ENCODE measurements around the gene PUM1. TPM values are rescaled to one million over a fixed set of nuclear protein-coding genes. Genes with fewer than 3 reads are reported as not detected.

The PUM1 gene
- total RNA-seq, 1 experiment from 2014 or later = 43.3 TPM

DNA sequence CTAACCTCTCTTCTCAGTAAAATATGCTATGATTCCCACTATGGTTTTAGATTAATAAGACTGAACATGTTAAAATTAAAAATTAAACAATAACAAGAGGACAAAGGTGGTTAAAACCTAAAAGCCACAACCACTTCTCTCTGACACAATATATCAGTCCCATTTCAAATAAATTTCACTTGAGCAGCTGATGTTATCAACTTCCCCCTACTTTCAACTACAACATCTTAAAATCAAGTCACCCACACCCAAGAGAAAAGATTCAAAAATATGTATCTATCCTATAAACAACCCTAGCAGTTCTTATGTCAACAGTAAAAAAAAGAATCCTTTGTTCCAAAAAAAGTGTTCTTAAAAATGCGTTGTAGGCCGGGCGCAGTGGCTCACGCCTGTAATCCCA lies 7.5 kb downstream of the PUM1 start:
- no peak overlapping the region for H3K9ac ChIP-seq (ENCODE audit: low read length)
- H3F3A ChIP-seq (ENCODE audit: low read length, unreplicated experiment) = no peaks in the 10 kb centered on the region
- peaks cover 41% of the 10 kb centered on the region for H3K36me3 ChIP-seq (ENCODE audit: low read depth, low read length)
- ATAC-seq (no peak), DNase-seq (no peak)
- H4K20me1 ChIP-seq (ENCODE audit: low read length) = peaks cover 79% of the 10 kb centered on the region
- H3K4me1 ChIP-seq (ENCODE audit: insufficient read depth, low read length) = peaks cover 13% of the 10 kb centered on the region
- intact Hi-C loops (cut with micrococcal nuclease) = no loop called here
- H3K4me3 ChIP-seq (ENCODE audit: low read length) = no peak overlapping the region
- peaks cover 100% of the 10 kb centered on the region for H3K79me2 ChIP-seq (ENCODE audit: low read length)
- H3K27me3 ChIP-seq (ENCODE audit: low read length) = no peaks in the 10 kb centered on the region
- TF ChIP-seq, protein P1, sequence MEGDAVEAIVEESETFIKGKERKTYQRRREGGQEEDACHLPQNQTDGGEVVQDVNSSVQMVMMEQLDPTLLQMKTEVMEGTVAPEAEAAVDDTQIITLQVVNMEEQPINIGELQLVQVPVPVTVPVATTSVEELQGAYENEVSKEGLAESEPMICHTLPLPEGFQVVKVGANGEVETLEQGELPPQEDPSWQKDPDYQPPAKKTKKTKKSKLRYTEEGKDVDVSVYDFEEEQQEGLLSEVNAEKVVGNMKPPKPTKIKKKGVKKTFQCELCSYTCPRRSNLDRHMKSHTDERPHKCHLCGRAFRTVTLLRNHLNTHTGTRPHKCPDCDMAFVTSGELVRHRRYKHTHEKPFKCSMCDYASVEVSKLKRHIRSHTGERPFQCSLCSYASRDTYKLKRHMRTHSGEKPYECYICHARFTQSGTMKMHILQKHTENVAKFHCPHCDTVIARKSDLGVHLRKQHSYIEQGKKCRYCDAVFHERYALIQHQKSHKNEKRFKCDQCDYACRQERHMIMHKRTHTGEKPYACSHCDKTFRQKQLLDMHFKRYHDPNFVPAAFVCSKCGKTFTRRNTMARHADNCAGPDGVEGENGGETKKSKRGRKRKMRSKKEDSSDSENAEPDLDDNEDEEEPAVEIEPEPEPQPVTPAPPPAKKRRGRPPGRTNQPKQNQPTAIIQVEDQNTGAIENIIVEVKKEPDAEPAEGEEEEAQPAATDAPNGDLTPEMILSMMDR (conservative IDR thresholded peaks at IDR 0.05; ENCODE audit: low read depth, low read length) = no peak
- TF ChIP-seq EZH2phosphoT487 (IDR thresholded peaks at IDR 0.05; ENCODE audit: borderline replicate concordance, low read length) = no peak
- TF ChIP-seq EZH2 (IDR thresholded peaks at IDR 0.05; ENCODE audit: low read length, unreplicated experiment) = no peak
- H3K9me3 ChIP-seq (ENCODE audit: low read length) = no peaks in the 10 kb centered on the region
- ChIA-PET POLR2A (ENCODE audit: unreplicated experiment) (no interaction called here), CTCF (no interaction called here)
- H3K4me2 ChIP-seq (ENCODE audit: low read length) = no peak overlapping the region
- H3K9me2 ChIP-seq (replicated peaks; ENCODE audit: low read length) = no peaks in the 10 kb centered on the region
- no peak overlapping the region for H3K27ac ChIP-seq (ENCODE audit: low read length)
- BruUV-seq (replicated peaks) = no TSS peak
- no peak overlapping the region for H2AFZ ChIP-seq (ENCODE audit: low read length)

DNA sequence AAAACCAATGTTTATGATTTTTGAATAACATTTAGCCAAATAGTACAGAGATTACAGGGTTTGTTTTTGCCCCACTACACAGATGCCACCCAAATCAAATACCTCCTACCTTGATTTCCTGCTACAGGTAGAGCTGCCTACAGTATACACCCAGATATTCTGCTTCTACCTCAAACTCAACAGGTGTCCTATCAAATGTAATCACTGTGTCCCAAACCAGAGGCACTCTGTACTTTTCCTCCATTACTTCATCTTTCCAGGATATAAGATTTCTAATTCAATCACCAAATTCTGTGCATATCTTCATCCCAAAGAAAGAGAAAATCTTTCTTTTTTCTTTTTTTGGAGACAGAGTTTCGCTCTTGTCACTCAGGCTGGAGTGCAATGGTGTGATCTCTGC lies 9.6 kb downstream of the PUM1 start:
- H3K9me3 ChIP-seq (ENCODE audit: low read length) = no peaks in the 10 kb centered on the region
- H3K27ac ChIP-seq (ENCODE audit: low read length) = no peak overlapping the region
- H3K79me2 ChIP-seq (ENCODE audit: low read length) = peaks cover 100% of the 10 kb centered on the region
- no TSS peak for BruUV-seq (replicated peaks)
- TF ChIP-seq EZH2phosphoT487 (IDR thresholded peaks at IDR 0.05; ENCODE audit: borderline replicate concordance, low read length) (no peak), EZH2 (IDR thresholded peaks at IDR 0.05; ENCODE audit: low read length, unreplicated experiment) (no peak)
- TF ChIP-seq, protein P1 (conservative IDR thresholded peaks at IDR 0.05; ENCODE audit: low read depth, low read length) = no peak
- peaks cover 36% of the 10 kb centered on the region for H3K36me3 ChIP-seq (ENCODE audit: low read depth, low read length)
- no peaks in the 10 kb centered on the region for H3K27me3 ChIP-seq (ENCODE audit: low read length)
- no peak for DNase-seq
- peaks cover 76% of the 10 kb centered on the region for H4K20me1 ChIP-seq (ENCODE audit: low read length)
- H3K9me2 ChIP-seq (replicated peaks; ENCODE audit: low read length) = no peaks in the 10 kb centered on the region
- ChIA-PET POLR2A (ENCODE audit: unreplicated experiment) (no interaction called here), CTCF (no interaction called here)
- H3F3A ChIP-seq (ENCODE audit: low read length, unreplicated experiment) = no peaks in the 10 kb centered on the region
- intact Hi-C loops (cut with micrococcal nuclease) = no loop called here
- no peak for ATAC-seq
- H3K4me3 ChIP-seq (ENCODE audit: low read length) = no peak overlapping the region
- no peak overlapping the region for H2AFZ ChIP-seq (ENCODE audit: low read length)
- H3K4me1 ChIP-seq (ENCODE audit: insufficient read depth, low read length) = no peaks in the 10 kb centered on the region
- no peak overlapping the region for H3K4me2 ChIP-seq (ENCODE audit: low read length)
- no peak overlapping the region for H3K9ac ChIP-seq (ENCODE audit: low read length)

DNA sequence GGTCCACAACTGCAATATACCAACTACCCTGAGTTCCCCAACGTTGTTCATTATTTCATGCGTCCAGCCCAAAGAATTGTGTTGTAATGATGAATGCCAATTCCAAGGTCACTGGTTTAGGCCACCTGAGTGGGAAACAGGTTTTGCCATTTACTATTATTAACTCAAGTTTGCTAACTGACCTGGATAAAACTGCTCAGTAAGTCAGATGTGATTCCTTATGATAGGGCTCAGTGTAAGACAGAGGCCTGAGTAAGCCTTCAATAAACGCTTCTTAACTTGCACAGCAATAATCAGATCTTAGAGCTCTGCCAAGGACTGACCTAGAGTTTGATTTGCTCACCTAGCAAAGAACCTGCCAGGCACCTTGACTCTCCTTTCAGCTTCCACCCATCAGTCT lies 10.0 kb downstream of the PUM1 start:
- POLR2A ChIA-PET (ENCODE audit: unreplicated experiment) = no interaction called here
- peaks cover 76% of the 10 kb centered on the region for H4K20me1 ChIP-seq (ENCODE audit: low read length)

More for the DNA sequence above, 10.0 kb downstream of the PUM1 start:
- H3F3A ChIP-seq (ENCODE audit: low read length, unreplicated experiment) = no peaks in the 10 kb centered on the region
- BruUV-seq (replicated peaks) = no TSS peak
- TF ChIP-seq EZH2 (IDR thresholded peaks at IDR 0.05; ENCODE audit: low read length, unreplicated experiment) (no peak), EZH2phosphoT487 (IDR thresholded peaks at IDR 0.05; ENCODE audit: borderline replicate concordance, low read length) (no peak)
- TF ChIP-seq, protein P1 (conservative IDR thresholded peaks at IDR 0.05; ENCODE audit: low read depth, low read length) = no peak
- peaks cover 100% of the 10 kb centered on the region for H3K79me2 ChIP-seq (ENCODE audit: low read length)
- no peak for ATAC-seq
- H3K4me1 ChIP-seq (ENCODE audit: insufficient read depth, low read length) = no peaks in the 10 kb centered on the region
- intact Hi-C loops (cut with micrococcal nuclease) = no loop called here
- no peaks in the 10 kb centered on the region for H3K27me3 ChIP-seq (ENCODE audit: low read length)
- DNase-seq = no peak
- no peak overlapping the region for H3K4me3 ChIP-seq (ENCODE audit: low read length)
- no peaks in the 10 kb centered on the region for H3K9me2 ChIP-seq (replicated peaks; ENCODE audit: low read length)
- no peak overlapping the region for H3K27ac ChIP-seq (ENCODE audit: low read length)
- no peak overlapping the region for H3K4me2 ChIP-seq (ENCODE audit: low read length)
- CTCF ChIA-PET = no interaction called here
- H2AFZ ChIP-seq (ENCODE audit: low read length) = no peak overlapping the region
- no peaks in the 10 kb centered on the region for H3K9me3 ChIP-seq (ENCODE audit: low read length)
- no peak overlapping the region for H3K9ac ChIP-seq (ENCODE audit: low read length)
- peaks cover 40% of the 10 kb centered on the region for H3K36me3 ChIP-seq (ENCODE audit: low read depth, low read length)
